Right atrium auricular region (tissue), 2 donors: Measurements from ENCODE around the gene MDP1. TPM values are rescaled to one million over a fixed set of nuclear protein-coding genes. Genes with fewer than 3 reads are reported as not detected.

Experiments
- DNase-seq: peaks from one replicate; pipeline ENCODE4 v3.0.0-alpha.2; 2019; ENCODE audit warnings: low spot score
- H3K27ac ChIP-seq, 2 donors: fragments of 200-600 bp; sonication (generic); 1 replicate in 1 of 2; 2 replicates in 1 of 2; pipeline ENCODE4 v1.5.1; 2016 to 2019
- H3K27me3 ChIP-seq, 2 donors: fragments of 200-600 bp; sonication (generic); one replicate each; pipeline versions ENCODE4 v1.5.1 to v1.6.0; 2017 to 2019
- H3K36me3 ChIP-seq: fragments of 200-600 bp; sonication (generic); one replicate; pipeline ENCODE4 v1.5.1; 2016
- H3K4me1 ChIP-seq, 2 donors: fragments of 200-600 bp; sonication (generic); one replicate each; pipeline versions ENCODE4 v1.5.1 to v1.6.0; 2017 to 2019
- H3K4me3 ChIP-seq, 2 donors: fragments of 200-600 bp; sonication (generic); 1 replicate in 1 of 2; 2 replicates in 1 of 2; pipeline ENCODE4 v1.5.1; 2017 to 2019; ENCODE audit warnings: mild to moderate bottlenecking in 1 of 2, moderate library complexity in 1 of 2
- H3K9me3 ChIP-seq, 2 donors: fragments of 200-600 bp; sonication (generic); one replicate each; pipeline ENCODE4 v1.5.1; 2019
- total RNA-seq, 2 donors: library from RNA; depleted of rRNA; stranded (reverse); fragments of >200 nt; gene quantifications; one replicate each; pipeline ENCODE4 v1.1.0, GENCODE V29; 2016
- TF ChIP-seq, protein P1 (sequence below), 2 donors: fragments of 200-600 bp; sonication (generic); IDR thresholded peaks; one replicate each; pipeline ENCODE4 v1.5.1; 2019; ENCODE audit warnings: antibody characterized with exemption in 2 of 2

The MDP1 gene
- total RNA-seq, 2 donors from 2014 or later, result 15.5 to 19.7 TPM

DNA sequence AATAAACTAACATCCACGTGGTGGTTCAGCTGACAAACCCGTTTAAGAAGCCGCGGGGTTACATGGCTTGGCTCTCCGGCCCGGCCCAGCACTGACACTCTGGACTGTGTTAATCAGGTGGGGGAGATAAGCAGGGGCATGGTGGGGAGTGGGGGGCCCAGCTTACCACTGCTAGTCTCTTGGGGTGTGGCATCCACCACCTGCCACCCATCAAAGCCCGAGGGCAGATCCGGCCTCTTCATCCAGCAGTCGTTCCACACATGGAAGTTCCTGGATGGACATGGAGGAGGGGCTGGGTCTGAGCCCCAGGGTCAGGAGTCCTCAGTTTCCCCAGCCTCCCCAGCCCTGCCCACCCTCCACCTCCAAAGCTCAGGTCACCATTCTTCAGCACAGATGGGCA lies 42.3 kb upstream of the MDP1 start:
- Histone ChIP-seq H3K36me3 (no peaks in the 10 kb centered on the region), H3K4me3 (no peak overlapping the region), H3K9me3 (no peaks in the 10 kb centered on the region), H3K27ac (no peak overlapping the region), H3K27me3 (no peaks in the 10 kb centered on the region), H3K4me1 (no peaks in the 10 kb centered on the region)
- TF ChIP-seq, protein P1, sequence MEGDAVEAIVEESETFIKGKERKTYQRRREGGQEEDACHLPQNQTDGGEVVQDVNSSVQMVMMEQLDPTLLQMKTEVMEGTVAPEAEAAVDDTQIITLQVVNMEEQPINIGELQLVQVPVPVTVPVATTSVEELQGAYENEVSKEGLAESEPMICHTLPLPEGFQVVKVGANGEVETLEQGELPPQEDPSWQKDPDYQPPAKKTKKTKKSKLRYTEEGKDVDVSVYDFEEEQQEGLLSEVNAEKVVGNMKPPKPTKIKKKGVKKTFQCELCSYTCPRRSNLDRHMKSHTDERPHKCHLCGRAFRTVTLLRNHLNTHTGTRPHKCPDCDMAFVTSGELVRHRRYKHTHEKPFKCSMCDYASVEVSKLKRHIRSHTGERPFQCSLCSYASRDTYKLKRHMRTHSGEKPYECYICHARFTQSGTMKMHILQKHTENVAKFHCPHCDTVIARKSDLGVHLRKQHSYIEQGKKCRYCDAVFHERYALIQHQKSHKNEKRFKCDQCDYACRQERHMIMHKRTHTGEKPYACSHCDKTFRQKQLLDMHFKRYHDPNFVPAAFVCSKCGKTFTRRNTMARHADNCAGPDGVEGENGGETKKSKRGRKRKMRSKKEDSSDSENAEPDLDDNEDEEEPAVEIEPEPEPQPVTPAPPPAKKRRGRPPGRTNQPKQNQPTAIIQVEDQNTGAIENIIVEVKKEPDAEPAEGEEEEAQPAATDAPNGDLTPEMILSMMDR (IDR thresholded peaks at IDR 0.05), result no peak
- DNase-seq, result no peak

DNA sequence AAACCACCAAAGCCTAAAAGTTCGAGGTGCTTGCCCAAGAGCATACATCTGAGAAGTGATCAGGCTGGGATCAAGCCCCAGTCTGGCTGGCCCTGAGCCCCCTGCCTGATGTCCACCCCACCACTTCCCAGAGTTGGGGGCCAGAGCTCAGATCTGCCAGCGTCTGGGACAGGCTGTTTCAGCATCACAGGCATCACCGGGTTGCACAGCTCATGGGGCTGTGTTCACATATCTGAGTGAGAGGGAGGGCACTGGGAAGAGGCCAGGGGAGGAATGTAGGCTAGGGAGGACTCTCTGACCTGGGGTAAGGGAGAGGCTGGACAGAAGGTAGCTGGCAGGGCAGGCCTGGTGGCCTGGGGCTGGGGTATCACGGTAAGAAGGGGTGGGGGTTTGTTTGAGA lies 41.1 kb upstream of the MDP1 start:
- H3K4me1 ChIP-seq, result no peaks in the 10 kb centered on the region
- no peak for DNase-seq
- no peaks in the 10 kb centered on the region for H3K36me3 ChIP-seq
- no peak overlapping the region for H3K4me3 ChIP-seq
- H3K27ac ChIP-seq, result no peak overlapping the region
- H3K27me3 ChIP-seq, result no peaks in the 10 kb centered on the region
- no peaks in the 10 kb centered on the region for H3K9me3 ChIP-seq
- TF ChIP-seq, protein P1 (IDR thresholded peaks at IDR 0.05), result no peak

DNA sequence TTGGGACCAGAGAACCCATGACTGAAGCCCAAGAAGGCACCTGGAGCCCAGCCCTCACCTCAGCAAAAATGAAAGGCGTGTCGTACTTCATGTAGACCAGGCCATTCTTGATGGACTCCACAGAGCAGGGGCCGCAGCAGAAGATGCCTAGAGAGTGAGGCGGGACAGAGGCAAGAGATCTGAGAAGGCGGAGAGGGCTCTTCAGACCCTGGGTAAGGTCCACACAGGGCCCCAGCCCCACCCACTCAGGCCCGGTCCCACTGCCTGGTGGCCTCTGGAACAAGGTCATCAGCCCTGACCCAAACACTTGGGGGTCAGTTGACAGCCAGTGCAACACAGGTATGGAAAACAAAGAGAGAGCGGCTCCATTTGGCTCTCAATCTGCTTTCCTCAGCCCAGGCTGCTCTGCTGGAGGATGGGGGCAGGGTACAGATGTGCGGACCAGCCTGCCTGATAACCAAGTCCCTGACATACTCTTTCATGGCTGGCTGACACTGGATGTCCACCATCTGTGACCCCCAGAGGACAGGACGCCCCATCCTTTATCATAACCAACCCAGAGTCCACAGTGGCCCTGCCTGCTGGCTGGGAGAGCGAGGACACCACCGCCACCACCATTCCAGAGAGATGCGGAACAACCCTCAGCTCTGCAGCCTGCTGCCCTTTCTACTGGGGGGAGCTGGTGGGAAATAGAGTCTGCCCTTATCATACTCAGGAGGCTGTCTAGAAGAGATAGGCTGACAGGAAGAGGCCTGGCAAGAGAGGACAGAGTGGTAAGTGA lies 40.3 kb upstream of the MDP1 start:
- TF ChIP-seq, protein P1 (IDR thresholded peaks at IDR 0.05), result no peak
- no peak for DNase-seq

DNA sequence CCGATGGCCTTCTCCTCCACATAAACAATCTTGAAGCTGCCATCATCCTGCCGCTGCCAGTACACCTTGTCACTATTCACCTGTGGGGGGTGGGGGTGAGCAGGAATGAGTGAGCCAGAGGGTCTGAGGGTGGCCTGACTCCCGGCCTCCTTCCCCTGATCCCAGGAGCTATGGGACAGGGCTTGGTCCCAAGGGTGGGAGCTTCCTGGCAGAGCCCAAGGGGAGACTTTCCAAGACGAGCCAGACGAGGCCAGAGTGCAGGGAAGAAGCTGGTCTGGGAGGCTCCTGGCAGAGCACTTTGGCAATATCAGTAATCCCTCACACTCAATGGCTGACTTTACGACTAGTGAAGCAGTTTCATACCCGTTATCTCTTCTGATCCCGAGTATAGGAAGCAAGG lies 39.6 kb upstream of the MDP1 start:
- Histone ChIP-seq H3K4me3 (no peak overlapping the region), H3K4me1 (no peaks in the 10 kb centered on the region), H3K36me3 (no peaks in the 10 kb centered on the region), H3K27ac (no peak overlapping the region), H3K9me3 (no peaks in the 10 kb centered on the region), H3K27me3 (no peaks in the 10 kb centered on the region)
- TF ChIP-seq, protein P1 (IDR thresholded peaks at IDR 0.05), result no peak
- DNase-seq, result no peak

More for the DNA sequence above, 40.3 kb upstream of the MDP1 start:
- H3K27me3 ChIP-seq, result no peaks in the 10 kb centered on the region
- no peak overlapping the region for H3K27ac ChIP-seq
- no peaks in the 10 kb centered on the region for H3K9me3 ChIP-seq
- no peaks in the 10 kb centered on the region for H3K36me3 ChIP-seq
- H3K4me1 ChIP-seq, result no peaks in the 10 kb centered on the region
- H3K4me3 ChIP-seq, result no peak overlapping the region

DNA sequence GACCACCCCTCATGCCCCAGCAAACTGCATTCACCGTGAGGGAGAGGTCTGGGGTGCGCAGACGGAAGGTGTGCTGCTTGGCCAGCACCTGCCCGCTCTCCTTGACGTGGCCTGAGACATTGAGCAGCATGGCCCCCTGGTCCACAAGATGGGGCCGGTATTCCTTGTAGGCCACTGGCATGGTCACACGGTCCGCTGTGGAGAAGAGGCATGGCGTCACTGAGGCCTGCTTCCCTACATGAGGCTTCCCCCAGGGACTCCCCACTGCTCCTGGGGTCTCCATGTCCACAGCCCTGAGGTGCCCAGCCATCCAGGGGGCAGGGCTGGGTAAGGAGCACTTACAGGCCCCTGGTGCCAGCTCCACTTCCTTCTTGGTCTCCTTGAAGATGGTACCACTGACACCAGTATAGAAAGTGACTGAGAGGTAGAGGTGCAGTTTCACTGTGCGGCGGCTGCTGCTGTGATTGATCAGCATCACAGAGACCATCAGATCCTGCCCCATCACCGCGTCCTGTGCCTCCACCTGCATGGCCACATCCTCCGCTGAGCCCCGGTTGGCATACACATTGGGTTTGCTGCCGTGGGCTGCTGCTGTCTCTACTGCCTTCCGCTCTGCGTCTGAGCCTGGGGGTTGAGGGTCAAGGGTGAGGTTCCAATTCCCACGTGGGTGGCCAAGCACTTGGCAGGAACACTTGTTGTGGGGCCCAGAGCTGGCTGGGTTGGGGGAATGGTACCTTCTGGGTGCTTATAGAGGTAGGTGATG lies 38.9 kb upstream of the MDP1 start:
- TF ChIP-seq, protein P1 (IDR thresholded peaks at IDR 0.05), result no peak
- H3K4me1 ChIP-seq, result no peaks in the 10 kb centered on the region
- H3K36me3 ChIP-seq, result no peaks in the 10 kb centered on the region
- no peaks in the 10 kb centered on the region for H3K9me3 ChIP-seq
- H3K27me3 ChIP-seq, result no peaks in the 10 kb centered on the region
- no peak for DNase-seq
- no peak overlapping the region for H3K4me3 ChIP-seq
- H3K27ac ChIP-seq, result no peak overlapping the region
